Esophagus squamous epithelium (tissue), 5 donors: Measurements from ENCODE around the gene GET4. TPM values are rescaled to one million over a fixed set of nuclear protein-coding genes. Genes with fewer than 3 reads are reported as not detected.

ENCODE experiments used
- DNase-seq: peaks from one replicate; lab custom pipeline; 2025; lab: John Stamatoyannopoulos, UW
- H3K27ac ChIP-seq, 4 donors: fragments of 200-600 bp; sonication (generic); one replicate each; pipeline ENCODE4 v1.5.1; 2016 to 2019; ENCODE audit warnings: mild to moderate bottlenecking in 1 of 4
- H3K27me3 ChIP-seq, 4 donors: fragments of 200-600 bp; sonication (generic); 1 replicate in 3 of 4; 2 replicates in 1 of 4; pipeline versions ENCODE4 v1.5.1 to v1.6.0; 2017 to 2021; ENCODE audit warnings: antibody characterized with exemption in 1 of 4
- H3K36me3 ChIP-seq, 3 donors: fragments of 200-600 bp; sonication (generic); one replicate each; pipeline ENCODE4 v1.5.1; 2016 to 2019
- H3K4me1 ChIP-seq, 3 donors: fragments of 200-600 bp; sonication (generic); one replicate each; pipeline ENCODE4 v1.5.1; 2017 to 2019
- H3K4me3 ChIP-seq, 4 donors: fragments of 200-600 bp; sonication (generic); 1 replicate in 3 of 4; 2 replicates in 1 of 4; pipeline ENCODE4 v1.5.1; 2016 to 2019; ENCODE audit warnings: mild to moderate bottlenecking in 2 of 4, moderate library complexity in 1 of 4
- H3K9me3 ChIP-seq, 3 donors: fragments of 200-600 bp; sonication (generic); one replicate each; pipeline ENCODE4 v1.5.1; 2016 to 2019
- CTCF ChIP-seq, 6 experiments: fragments of 450-650 bp in 4 of 6; fragments of 200-600 bp in 2 of 6; sonication (generic) in 2 of 6; IDR thresholded peaks; one replicate each; pipeline ENCODE4 v1.5.1; 2016 to 2019; ENCODE audit warnings: antibody characterized with exemption in 6 of 6, mild to moderate bottlenecking in 4 of 6, moderate library complexity in 4 of 6
- POLR2A ChIP-seq, 4 donors: fragments of 450-650 bp; IDR thresholded peaks; one replicate each; pipeline ENCODE4 v1.6.1; 2017; ENCODE audit warnings: antibody characterized with exemption in 4 of 4, mild to moderate bottlenecking in 4 of 4, moderate library complexity in 3 of 4
- WGBS, 2 donors: methylation state at CpG; one replicate each; pipeline ENCODE4 v1.1.5; 2018; 5-methylcytosine and 5-hydroxymethylcytosine counted together
- intact Hi-C: fragments of 100-400 bp; cut with DNase I; formaldehyde crosslinking; loops from one replicate; pipeline ENCODE4 v1.15.0; 2022
- total RNA-seq, 4 donors: library from RNA; depleted of rRNA; stranded (reverse); fragments of >200 nt; gene quantifications; one replicate each; pipeline ENCODE4 v1.1.0, GENCODE V29; 2016
- donor health status: DM: yes; HTN: yes; CAD: no.

The GET4 gene
- total RNA-seq, 4 donors from 2014 or later, result 22.3 to 29.6 (median 27.8) TPM

- Histone ChIP-seq H3K27ac (no peak overlapping the region), H3K9me3 (no peaks in the 10 kb centered on the region), H3K36me3 (peaks cover 0 to 5% (median 0%) of the 10 kb centered on the region in 3 donors), H3K27me3 (peaks cover 0 to 5% (median 0%) of the 10 kb centered on the region in 4 donors), H3K4me1 (peaks cover 12 to 41% (median 16%) of the 10 kb centered on the region in 3 donors), H3K4me3 (no peak overlapping the region)
- WGBS, 2 donors, result 81 to 82% methylated on average over 24 of the region's 33 CpGs
- no peak for TF ChIP-seq POLR2A (IDR thresholded peaks at IDR 0.05)
- no peak for TF ChIP-seq CTCF (IDR thresholded peaks at IDR 0.05)
- intact Hi-C loops, result no loop called here
- no peak for DNase-seq
Measured at GRCh38 chr7:917255-918117, 41.1 kb downstream of the GET4 start.

GRCh38 chr7:918118-918425, 41.7 kb downstream of the GET4 start:
- H3K9me3 ChIP-seq, result no peaks in the 10 kb centered on the region
- H3K36me3 ChIP-seq, result peaks cover 0 to 5% (median 0%) of the 10 kb centered on the region in 3 donors
- no peak overlapping the region for H3K4me3 ChIP-seq
- peaks cover 0 to 5% (median 0%) of the 10 kb centered on the region in 4 donors for H3K27me3 ChIP-seq
- intact Hi-C loops, result no loop called here
- 93 to 95% methylated on average over 9 of the region's 9 CpGs for WGBS, 2 donors
- H3K27ac ChIP-seq, result no peak overlapping the region
- H3K4me1 ChIP-seq, result peaks cover 12 to 47% (median 16%) of the 10 kb centered on the region in 3 donors
- TF ChIP-seq POLR2A (IDR thresholded peaks at IDR 0.05) (no peak), CTCF (IDR thresholded peaks at IDR 0.05) (no peak)
- DNase-seq, result no peak

- Histone ChIP-seq H3K4me3 (no peak overlapping the region), H3K36me3 (peaks cover 0 to 5% (median 0%) of the 10 kb centered on the region in 3 donors), H3K27me3 (peaks cover 0 to 5% (median 0%) of the 10 kb centered on the region in 4 donors), H3K4me1 (peaks cover 12 to 50% (median 16%) of the 10 kb centered on the region in 3 donors), H3K27ac (no peak overlapping the region), H3K9me3 (no peaks in the 10 kb centered on the region)
- 97 to 100% methylated on average over 3 to 4 of the region's 21 CpGs for WGBS, 2 donors
- intact Hi-C loops, result no loop called here
- DNase-seq, result no peak
- TF ChIP-seq CTCF (IDR thresholded peaks at IDR 0.05), result no peak
- no peak for TF ChIP-seq POLR2A (IDR thresholded peaks at IDR 0.05)
Measured at GRCh38 chr7:918441-919113, 42.2 kb downstream of the GET4 start.

GRCh38 chr7:919114-919442, 42.7 kb downstream of the GET4 start:
- intact Hi-C loops, result no loop called here
- Histone ChIP-seq H3K4me1 (peaks cover 8 to 49% (median 13%) of the 10 kb centered on the region in 3 donors), H3K27me3 (peaks cover 0 to 5% (median 0%) of the 10 kb centered on the region in 4 donors), H3K9me3 (no peaks in the 10 kb centered on the region), H3K36me3 (peaks cover 0 to 5% (median 0%) of the 10 kb centered on the region in 3 donors), H3K27ac (no peak overlapping the region), H3K4me3 (no peak overlapping the region)
- 71 to 87% methylated on average over 3 to 5 of the region's 13 CpGs for WGBS, 2 donors
- TF ChIP-seq CTCF (IDR thresholded peaks at IDR 0.05), result no peak
- no peak for TF ChIP-seq POLR2A (IDR thresholded peaks at IDR 0.05)
- no peak for DNase-seq

GRCh38 chr7:919924-920341, 43.6 kb downstream of the GET4 start:
- TF ChIP-seq POLR2A (IDR thresholded peaks at IDR 0.05), result no peak
- TF ChIP-seq CTCF (IDR thresholded peaks at IDR 0.05), result no peak
- H3K4me1 ChIP-seq, result peaks cover 0 to 47% (median 9%) of the 10 kb centered on the region in 3 donors
- peaks cover 0 to 5% (median 0%) of the 10 kb centered on the region in 4 donors for H3K27me3 ChIP-seq
- peaks cover 0 to 5% (median 0%) of the 10 kb centered on the region in 3 donors for H3K36me3 ChIP-seq
- no peak for DNase-seq
- intact Hi-C loops, result no loop called here
- no peak overlapping the region for H3K27ac ChIP-seq
- no peaks in the 10 kb centered on the region for H3K9me3 ChIP-seq
- H3K4me3 ChIP-seq, result no peak overlapping the region
- 81 to 82% methylated on average over 21 to 26 of the region's 26 CpGs for WGBS, 2 donors
